Right atrium auricular region (tissue), 2 donors: ENCODE results near the gene M6PR. TPM values are rescaled to one million over a fixed set of nuclear protein-coding genes. Genes with fewer than 3 reads are reported as not detected.

ENCODE experiments used
- DNase-seq: peaks from one replicate; pipeline ENCODE4 v3.0.0-alpha.2; 2019; ENCODE audit warnings: low spot score
- H3K27ac ChIP-seq, 2 donors: fragments of 200-600 bp; sonication (generic); 1 replicate in 1 of 2; 2 replicates in 1 of 2; pipeline ENCODE4 v1.5.1; 2016 to 2019
- H3K27me3 ChIP-seq, 2 donors: fragments of 200-600 bp; sonication (generic); one replicate each; pipeline versions ENCODE4 v1.5.1 to v1.6.0; 2017 to 2019
- H3K36me3 ChIP-seq: fragments of 200-600 bp; sonication (generic); one replicate; pipeline ENCODE4 v1.5.1; 2016
- H3K4me1 ChIP-seq, 2 donors: fragments of 200-600 bp; sonication (generic); one replicate each; pipeline versions ENCODE4 v1.5.1 to v1.6.0; 2017 to 2019
- H3K4me3 ChIP-seq, 2 donors: fragments of 200-600 bp; sonication (generic); 1 replicate in 1 of 2; 2 replicates in 1 of 2; pipeline ENCODE4 v1.5.1; 2017 to 2019; ENCODE audit warnings: mild to moderate bottlenecking in 1 of 2, moderate library complexity in 1 of 2
- H3K9me3 ChIP-seq, 2 donors: fragments of 200-600 bp; sonication (generic); one replicate each; pipeline ENCODE4 v1.5.1; 2019
- total RNA-seq, 2 donors: library from RNA; depleted of rRNA; stranded (reverse); fragments of >200 nt; gene quantifications; one replicate each; pipeline ENCODE4 v1.1.0, GENCODE V29; 2016
- TF ChIP-seq, protein P1 (sequence below), 2 donors: fragments of 200-600 bp; sonication (generic); IDR thresholded peaks; one replicate each; pipeline ENCODE4 v1.5.1; 2019; ENCODE audit warnings: antibody characterized with exemption in 2 of 2

M6PR gene
- total RNA-seq, 2 donors from 2014 or later = 101 to 112 TPM

DNA sequence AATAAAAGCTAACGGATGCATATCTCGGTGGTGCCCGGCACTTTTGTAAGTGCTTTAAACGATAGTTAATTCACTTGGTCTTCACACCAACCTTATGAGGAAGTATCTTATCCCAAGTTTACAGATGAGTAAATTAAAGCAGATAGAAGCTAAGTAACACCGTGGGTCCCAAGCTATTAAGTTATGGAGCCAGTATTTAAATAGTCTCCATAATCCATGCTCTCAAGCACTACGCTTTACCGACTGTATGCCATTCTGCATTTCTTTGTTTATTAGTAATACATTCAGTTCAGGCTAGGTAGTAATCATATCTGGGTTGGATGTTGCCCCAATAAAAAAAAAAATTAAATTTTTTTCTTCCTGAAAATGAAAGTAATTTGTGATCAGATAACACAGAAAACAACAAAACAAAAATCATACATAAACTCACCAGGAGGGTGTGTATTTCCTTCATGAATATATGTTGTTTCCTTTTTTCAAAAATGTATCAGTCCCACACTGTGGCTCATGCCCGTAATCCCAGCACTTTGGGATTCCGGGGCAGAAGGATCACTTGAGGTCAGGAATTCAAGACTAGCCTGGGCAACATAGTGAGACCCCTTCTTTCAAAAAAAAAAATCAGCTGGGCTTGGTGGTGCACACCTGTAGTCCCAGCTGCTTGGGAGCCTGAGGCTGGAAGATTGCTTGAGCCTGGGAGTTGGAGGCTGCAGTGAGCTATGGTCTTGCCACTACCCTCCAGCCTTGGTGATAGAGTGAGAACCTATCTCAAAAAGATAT lies 1.4 kb upstream of the M6PR start:
- Histone ChIP-seq H3K27me3 (no peaks in the 10 kb centered on the region), H3K4me3 (peak overlapping the region; percentile 76 to 79), H3K9me3 (no peaks in the 10 kb centered on the region), H3K4me1 (peaks cover 0 to 27% of the 10 kb centered on the region in 2 donors), H3K27ac (peak overlapping the region; percentile 93 to 99), H3K36me3 (peaks cover 4% of the 10 kb centered on the region)
- TF ChIP-seq, protein P1, sequence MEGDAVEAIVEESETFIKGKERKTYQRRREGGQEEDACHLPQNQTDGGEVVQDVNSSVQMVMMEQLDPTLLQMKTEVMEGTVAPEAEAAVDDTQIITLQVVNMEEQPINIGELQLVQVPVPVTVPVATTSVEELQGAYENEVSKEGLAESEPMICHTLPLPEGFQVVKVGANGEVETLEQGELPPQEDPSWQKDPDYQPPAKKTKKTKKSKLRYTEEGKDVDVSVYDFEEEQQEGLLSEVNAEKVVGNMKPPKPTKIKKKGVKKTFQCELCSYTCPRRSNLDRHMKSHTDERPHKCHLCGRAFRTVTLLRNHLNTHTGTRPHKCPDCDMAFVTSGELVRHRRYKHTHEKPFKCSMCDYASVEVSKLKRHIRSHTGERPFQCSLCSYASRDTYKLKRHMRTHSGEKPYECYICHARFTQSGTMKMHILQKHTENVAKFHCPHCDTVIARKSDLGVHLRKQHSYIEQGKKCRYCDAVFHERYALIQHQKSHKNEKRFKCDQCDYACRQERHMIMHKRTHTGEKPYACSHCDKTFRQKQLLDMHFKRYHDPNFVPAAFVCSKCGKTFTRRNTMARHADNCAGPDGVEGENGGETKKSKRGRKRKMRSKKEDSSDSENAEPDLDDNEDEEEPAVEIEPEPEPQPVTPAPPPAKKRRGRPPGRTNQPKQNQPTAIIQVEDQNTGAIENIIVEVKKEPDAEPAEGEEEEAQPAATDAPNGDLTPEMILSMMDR (IDR thresholded peaks at IDR 0.05) = no peak
- no peak for DNase-seq

DNA sequence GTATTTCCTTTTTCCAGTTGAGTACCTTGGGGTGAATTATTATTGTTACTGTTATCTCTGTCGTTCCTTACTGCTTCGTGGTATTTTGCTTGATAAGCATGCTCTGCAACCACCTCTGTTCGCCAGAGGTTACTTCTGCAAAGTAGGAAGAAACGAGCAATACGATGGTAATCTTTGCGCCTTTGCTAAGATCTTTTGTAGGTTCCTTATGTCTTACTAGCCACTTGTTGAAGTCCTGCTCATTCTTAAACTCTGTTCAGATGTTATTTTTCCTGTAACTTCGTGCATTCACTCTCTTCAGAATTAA lies 729 bp upstream of the M6PR start:
- TF ChIP-seq, protein P1 (IDR thresholded peaks at IDR 0.05) = peak in 1 of 2 donors; percentile 13
- Histone ChIP-seq H3K27me3 (no peaks in the 10 kb centered on the region), H3K4me3 (peak overlapping the region; percentile 76 to 79), H3K4me1 (peaks cover 0 to 27% of the 10 kb centered on the region in 2 donors), H3K27ac (peak overlapping the region; percentile 93 to 99), H3K9me3 (no peaks in the 10 kb centered on the region), H3K36me3 (peaks cover 11% of the 10 kb centered on the region)
- no peak for DNase-seq

DNA sequence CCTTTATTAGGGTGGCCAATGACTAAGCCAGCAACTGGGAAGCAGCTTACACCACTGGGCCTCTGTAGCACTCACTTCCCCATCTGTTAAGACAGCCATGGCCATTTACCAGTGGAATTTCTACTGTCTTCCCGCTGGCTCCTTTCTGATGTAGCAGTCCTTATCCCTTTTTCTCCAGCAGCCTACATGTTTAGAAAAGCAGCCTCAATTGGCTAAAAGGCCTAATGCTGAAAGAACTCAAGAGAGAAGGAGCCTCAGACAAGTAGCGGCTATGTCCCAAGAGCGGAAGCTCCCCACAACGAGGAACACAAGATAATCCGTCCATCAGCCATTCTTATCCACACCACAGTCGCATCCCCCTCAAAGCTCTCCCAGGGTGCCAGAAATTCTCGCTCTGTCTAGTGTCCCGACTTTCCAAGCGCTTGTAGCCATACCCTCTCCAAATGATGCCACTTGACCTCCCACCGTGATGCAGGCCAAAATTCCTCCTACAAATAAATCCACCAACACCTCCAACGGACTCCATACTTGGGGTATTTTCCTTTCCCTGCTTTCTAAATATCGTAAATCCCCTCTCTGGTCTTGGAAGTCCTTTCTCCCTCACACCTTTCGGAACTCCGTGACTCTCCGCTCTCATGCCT lies 624 bp downstream of the M6PR start:
- peak overlapping the region; percentile 76 to 79 for H3K4me3 ChIP-seq
- peak overlapping the region; percentile 93 to 99 for H3K27ac ChIP-seq
- peaks cover 25% of the 10 kb centered on the region for H3K36me3 ChIP-seq
- H3K9me3 ChIP-seq = no peaks in the 10 kb centered on the region
- DNase-seq = no peak
- H3K27me3 ChIP-seq = no peaks in the 10 kb centered on the region
- TF ChIP-seq, protein P1 (IDR thresholded peaks at IDR 0.05) = no peak
- peaks cover 0 to 27% of the 10 kb centered on the region in 2 donors for H3K4me1 ChIP-seq

DNA sequence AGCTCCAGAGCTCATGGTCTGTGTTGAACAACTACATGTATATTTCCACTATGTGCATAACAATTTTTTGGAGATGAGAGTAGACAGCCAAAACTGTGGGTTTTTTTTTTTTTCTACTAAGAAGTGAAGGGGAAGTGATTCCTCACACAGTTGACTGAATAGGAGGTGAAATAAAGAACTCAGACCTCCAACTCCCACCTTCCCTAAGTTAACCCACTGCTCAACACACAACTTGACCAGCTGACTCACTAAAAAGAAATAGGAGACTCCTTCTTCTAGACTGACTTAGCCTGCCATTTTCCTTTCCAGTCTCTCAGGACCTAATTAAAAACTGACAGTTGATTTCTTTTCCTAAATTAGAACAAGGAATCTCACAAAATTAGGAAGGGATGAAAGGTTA lies 1.7 kb downstream of the M6PR start:
- Histone ChIP-seq H3K4me1 (peaks cover 0 to 27% of the 10 kb centered on the region in 2 donors), H3K27ac (no peak overlapping the region)
- TF ChIP-seq, protein P1 (IDR thresholded peaks at IDR 0.05) = no peak

DNA sequence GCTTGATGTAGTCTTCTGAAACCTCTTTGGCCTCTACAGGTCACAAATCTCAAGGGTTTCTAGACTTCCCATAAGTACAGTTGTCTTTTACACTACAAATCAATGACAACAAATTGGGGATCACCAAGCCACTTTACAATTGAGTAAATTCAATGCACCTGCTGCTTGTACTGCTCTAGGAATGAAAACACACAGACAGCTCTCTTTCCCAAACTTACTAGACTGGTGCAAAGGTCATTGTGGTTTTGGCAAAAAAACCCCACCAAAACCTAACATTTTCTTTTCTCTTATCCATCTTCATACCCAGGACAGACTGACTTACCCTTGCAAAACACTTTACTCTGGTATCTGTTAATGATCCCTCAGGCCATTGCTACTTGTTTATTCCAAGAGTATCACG lies 2.7 kb downstream of the M6PR start:
- TF ChIP-seq, protein P1 (IDR thresholded peaks at IDR 0.05) = no peak
- DNase-seq = no peak
- H3K4me3 ChIP-seq = no peak overlapping the region
- H3K9me3 ChIP-seq = no peaks in the 10 kb centered on the region
- H3K27ac ChIP-seq = no peak overlapping the region
- no peaks in the 10 kb centered on the region for H3K27me3 ChIP-seq
- peaks cover 43% of the 10 kb centered on the region for H3K36me3 ChIP-seq
- H3K4me1 ChIP-seq = peaks cover 0 to 27% of the 10 kb centered on the region in 2 donors

More for the DNA sequence above, 1.7 kb downstream of the M6PR start:
- DNase-seq = no peak
- Histone ChIP-seq H3K27me3 (no peaks in the 10 kb centered on the region), H3K4me3 (no peak overlapping the region), H3K36me3 (peaks cover 35% of the 10 kb centered on the region), H3K9me3 (no peaks in the 10 kb centered on the region)
